GM23338 (cell line): ENCODE data around the gene MYOCD. TPM values are rescaled to one million over a fixed set of nuclear protein-coding genes. Genes with fewer than 3 reads are reported as not detected.
A peak's percentile ranks its signal among the peaks of the same experiment; 100 is the strongest.

Source experiments
- ATAC-seq: fragments of 200-7000 bp; cut with Tn5 transposase; 3 replicates; pipeline ENCODE4 v1.9.1; 2020
- DNase-seq: peaks from one replicate; pipeline ENCODE4 v3.0.0-alpha.2; 2015; ENCODE audit warnings: low spot score
- H2AFZ ChIP-seq: fragments of 200-600 bp; sonication (generic); 2 replicates; pipeline ENCODE4 v1.8.0; 2016; ENCODE audit warnings: antibody characterized with exemption, mild to moderate bottlenecking, moderate library complexity
- H3F3A ChIP-seq: fragments of 200-600 bp; sonication (generic); replicated peaks from 2 replicates; pipeline ENCODE4 v1.8.0; 2017; ENCODE audit warnings: antibody characterized with exemption, mixed run types, low read depth
- H3K27ac ChIP-seq: fragments of 200-600 bp; sonication (generic); 2 replicates; pipeline ENCODE4 v1.6.1; 2016; ENCODE audit warnings: low read depth
- H3K27me3 ChIP-seq: fragments of 200-600 bp; sonication (generic); 2 replicates; pipeline ENCODE4 v1.8.0; 2016; ENCODE audit warnings: mild to moderate bottlenecking, mixed run types, moderate library complexity; ENCODE audit not compliant: insufficient read depth
- H3K36me3 ChIP-seq: fragments of 200-600 bp; sonication (generic); 2 replicates; pipeline ENCODE4 v1.8.0; 2016; ENCODE audit warnings: mild to moderate bottlenecking; ENCODE audit not compliant: insufficient read depth
- H3K4me1 ChIP-seq: fragments of 200-600 bp; sonication (generic); 2 replicates; pipeline ENCODE4 v1.8.0; 2016; ENCODE audit warnings: mild to moderate bottlenecking, moderate library complexity; ENCODE audit not compliant: insufficient read depth
- H3K4me2 ChIP-seq: fragments of 200-600 bp; sonication (generic); 2 replicates; pipeline ENCODE4 v1.7.1; 2017; ENCODE audit warnings: mixed run types
- H3K4me3 ChIP-seq: fragments of 200-600 bp; sonication (generic); 2 replicates; pipeline ENCODE4 v1.6.1; 2016; ENCODE audit warnings: mixed run types
- H3K79me2 ChIP-seq: fragments of 200-600 bp; sonication (generic); replicated peaks from 2 replicates; pipeline ENCODE4 v1.8.0; 2017; ENCODE audit warnings: mild to moderate bottlenecking; ENCODE audit not compliant: insufficient read depth
- H3K9me2 ChIP-seq: fragments of 200-600 bp; sonication (generic); 2 replicates; pipeline ENCODE4 v1.8.0; 2017; ENCODE audit not compliant: insufficient read depth
- H4K20me1 ChIP-seq: fragments of 200-600 bp; sonication (generic); replicated peaks from 2 replicates; pipeline ENCODE4 v1.8.0; 2017; ENCODE audit warnings: mild to moderate bottlenecking; ENCODE audit not compliant: insufficient read depth
- H3K27ac Mint-ChIP-seq: 2 replicates; pipeline ENCODE4 v1.8.0; 2020; ENCODE audit warnings: inconsistent platforms, mild to moderate bottlenecking, moderate library complexity, mixed read lengths
- H3K27me3 Mint-ChIP-seq: 3 replicates; pipeline ENCODE4 v1.8.0; 2022; ENCODE audit warnings: low read depth, mild to moderate bottlenecking, moderate library complexity, mixed read lengths, inconsistent platforms; ENCODE audit not compliant: insufficient read depth, poor library complexity
- H3K36me3 Mint-ChIP-seq: 3 replicates; pipeline ENCODE4 v1.8.0; 2021; ENCODE audit warnings: low read depth, mild to moderate bottlenecking, inconsistent platforms, moderate library complexity, mixed read lengths
- H3K4me1 Mint-ChIP-seq: 3 replicates; pipeline ENCODE4 v1.8.0; 2020; ENCODE audit warnings: mild to moderate bottlenecking, inconsistent platforms, mixed read lengths
- H3K4me3 Mint-ChIP-seq: 3 replicates; pipeline ENCODE4 v1.8.0; 2021; ENCODE audit warnings: moderate library complexity, mild to moderate bottlenecking, inconsistent platforms, mixed read lengths
- H3K9me3 Mint-ChIP-seq: 3 replicates; pipeline ENCODE4 v1.8.0; 2020; ENCODE audit warnings: moderate library complexity, mild to moderate bottlenecking, inconsistent platforms, mixed read lengths
- CREB1 ChIP-seq: fragments of 250-450 bp; sonication (Bioruptor Pico); IDR thresholded peaks from 2 replicates; pipeline ENCODE4 v1.5.0; 2020; ENCODE audit warnings: low read depth, mild to moderate bottlenecking, moderate library complexity
- EZH2 ChIP-seq: fragments of 200-600 bp; sonication (generic); IDR thresholded peaks from one replicate; pipeline ENCODE4 v1.8.0; 2017; ENCODE audit warnings: antibody characterized with exemption, mild to moderate bottlenecking, low read depth; ENCODE audit not compliant: unreplicated experiment
- EZH2phosphoT487 ChIP-seq: fragments of 200-600 bp; sonication (generic); IDR thresholded peaks from one replicate; pipeline ENCODE4 v1.8.1; 2018; ENCODE audit warnings: antibody characterized with exemption; ENCODE audit not compliant: unreplicated experiment
- JUNB ChIP-seq: IDR thresholded peaks from one replicate; pipeline ENCODE4 v1.6.1; 2016; ENCODE audit warnings: antibody characterized with exemption; ENCODE audit not compliant: unreplicated experiment
- NANOG ChIP-seq: IDR thresholded peaks from 2 replicates; pipeline ENCODE4 v1.6.1; 2016; ENCODE audit warnings: antibody characterized with exemption, borderline replicate concordance
- POLR2AphosphoS5 ChIP-seq: IDR thresholded peaks from 2 replicates; pipeline ENCODE4 v1.6.1; 2016; ENCODE audit warnings: antibody characterized with exemption, low read depth
- STAT1 ChIP-seq: IDR thresholded peaks from one replicate; pipeline ENCODE4 v1.6.1; 2016; ENCODE audit warnings: antibody characterized with exemption; ENCODE audit not compliant: unreplicated experiment
- ZNF114 ChIP-seq: fragments of 250-450 bp; sonication (Bioruptor Pico); IDR thresholded peaks from 2 replicates; pipeline ENCODE4 v1.5.0; 2020; ENCODE audit warnings: mild to moderate bottlenecking, moderate library complexity
- ZNF331 ChIP-seq: fragments of 250-450 bp; sonication (Bioruptor Pico); IDR thresholded peaks from 2 replicates; pipeline ENCODE4 v1.5.0; 2020; ENCODE audit warnings: low read depth, mild to moderate bottlenecking, moderate library complexity
- polyA plus RNA-seq: library from polyadenylated mRNA; unstranded; fragments of >200 nt; fragmentation: Nextera tagmentation; extraction: Ambion mirVana; gene quantifications from 2 replicates; pipeline ENCODE4 v1.2.1, GENCODE V29; 2016
- total RNA-seq: library from RNA; depleted of rRNA; stranded (reverse); fragments of >200 nt; shearing (Covaris generic); gene quantifications from 2 replicates; pipeline ENCODE4 v1.2.3, GENCODE V29; 2014
- TF ChIP-seq, protein P1 (sequence below), 2 experiments: fragments of 200-600 bp in 1 of 2; sonication (generic) in 1 of 2; conservative IDR thresholded peaks; 2 replicates each; pipeline versions ENCODE4 v1.5.1 to v1.6.1; 2016 to 2017; ENCODE audit warnings: antibody characterized with exemption in 2 of 2, low read depth in 2 of 2, mild to moderate bottlenecking in 2 of 2, moderate library complexity in 1 of 2
- TF ChIP-seq, protein P2 (sequence below): fragments of 250-450 bp; sonication (Bioruptor Pico); IDR thresholded peaks from 2 replicates; pipeline ENCODE4 v1.5.0; 2020; ENCODE audit warnings: mild to moderate bottlenecking, moderate library complexity
- TF ChIP-seq, protein P3 (sequence below): IDR thresholded peaks from 2 replicates; pipeline ENCODE4 v1.6.1; 2016; ENCODE audit warnings: antibody characterized with exemption
- TF ChIP-seq, protein P4 (sequence below): IDR thresholded peaks from one replicate; pipeline ENCODE4 v1.6.1; 2018; ENCODE audit warnings: antibody characterized with exemption; ENCODE audit not compliant: unreplicated experiment

MYOCD gene
- total and polyA plus RNA-seq, 2 experiments from 2014 or later = 0.80 to 2.4 TPM

DNA sequence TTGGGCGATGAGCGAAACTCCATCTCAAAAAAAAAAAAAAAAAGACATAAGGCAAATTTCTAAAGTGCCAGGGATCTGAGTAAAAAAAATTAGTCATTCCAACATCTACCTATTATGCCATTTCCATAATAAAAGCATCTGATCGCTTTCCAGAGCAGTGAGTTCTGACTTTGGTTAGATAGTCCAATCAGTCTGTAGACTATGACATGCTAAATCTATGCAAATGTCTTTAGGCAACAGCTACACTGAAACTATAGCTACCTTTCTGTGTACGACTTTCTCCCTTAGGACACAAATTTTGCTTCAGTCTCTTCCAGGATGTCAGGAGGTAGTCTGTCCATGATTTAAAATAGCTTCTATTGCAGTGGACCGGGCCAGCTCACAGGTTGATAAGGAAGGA, 64.7 kb downstream of the MYOCD start:
- H2AFZ ChIP-seq = peak overlapping the region; percentile 53; the same call in 1 of the 2 replicates
- H3F3A ChIP-seq = no peaks in the 10 kb centered on the region

More for the DNA sequence above, 64.7 kb downstream of the MYOCD start:
- no peaks in the 10 kb centered on the region for H3K36me3 ChIP-seq
- TF ChIP-seq POLR2AphosphoS5 = no peak
- TF ChIP-seq, protein P1, sequence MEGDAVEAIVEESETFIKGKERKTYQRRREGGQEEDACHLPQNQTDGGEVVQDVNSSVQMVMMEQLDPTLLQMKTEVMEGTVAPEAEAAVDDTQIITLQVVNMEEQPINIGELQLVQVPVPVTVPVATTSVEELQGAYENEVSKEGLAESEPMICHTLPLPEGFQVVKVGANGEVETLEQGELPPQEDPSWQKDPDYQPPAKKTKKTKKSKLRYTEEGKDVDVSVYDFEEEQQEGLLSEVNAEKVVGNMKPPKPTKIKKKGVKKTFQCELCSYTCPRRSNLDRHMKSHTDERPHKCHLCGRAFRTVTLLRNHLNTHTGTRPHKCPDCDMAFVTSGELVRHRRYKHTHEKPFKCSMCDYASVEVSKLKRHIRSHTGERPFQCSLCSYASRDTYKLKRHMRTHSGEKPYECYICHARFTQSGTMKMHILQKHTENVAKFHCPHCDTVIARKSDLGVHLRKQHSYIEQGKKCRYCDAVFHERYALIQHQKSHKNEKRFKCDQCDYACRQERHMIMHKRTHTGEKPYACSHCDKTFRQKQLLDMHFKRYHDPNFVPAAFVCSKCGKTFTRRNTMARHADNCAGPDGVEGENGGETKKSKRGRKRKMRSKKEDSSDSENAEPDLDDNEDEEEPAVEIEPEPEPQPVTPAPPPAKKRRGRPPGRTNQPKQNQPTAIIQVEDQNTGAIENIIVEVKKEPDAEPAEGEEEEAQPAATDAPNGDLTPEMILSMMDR (conservative IDR thresholded peaks at IDR 0.05; ENCODE audit: low read depth in 2 of 2) = no peak
- TF ChIP-seq, protein P2, sequence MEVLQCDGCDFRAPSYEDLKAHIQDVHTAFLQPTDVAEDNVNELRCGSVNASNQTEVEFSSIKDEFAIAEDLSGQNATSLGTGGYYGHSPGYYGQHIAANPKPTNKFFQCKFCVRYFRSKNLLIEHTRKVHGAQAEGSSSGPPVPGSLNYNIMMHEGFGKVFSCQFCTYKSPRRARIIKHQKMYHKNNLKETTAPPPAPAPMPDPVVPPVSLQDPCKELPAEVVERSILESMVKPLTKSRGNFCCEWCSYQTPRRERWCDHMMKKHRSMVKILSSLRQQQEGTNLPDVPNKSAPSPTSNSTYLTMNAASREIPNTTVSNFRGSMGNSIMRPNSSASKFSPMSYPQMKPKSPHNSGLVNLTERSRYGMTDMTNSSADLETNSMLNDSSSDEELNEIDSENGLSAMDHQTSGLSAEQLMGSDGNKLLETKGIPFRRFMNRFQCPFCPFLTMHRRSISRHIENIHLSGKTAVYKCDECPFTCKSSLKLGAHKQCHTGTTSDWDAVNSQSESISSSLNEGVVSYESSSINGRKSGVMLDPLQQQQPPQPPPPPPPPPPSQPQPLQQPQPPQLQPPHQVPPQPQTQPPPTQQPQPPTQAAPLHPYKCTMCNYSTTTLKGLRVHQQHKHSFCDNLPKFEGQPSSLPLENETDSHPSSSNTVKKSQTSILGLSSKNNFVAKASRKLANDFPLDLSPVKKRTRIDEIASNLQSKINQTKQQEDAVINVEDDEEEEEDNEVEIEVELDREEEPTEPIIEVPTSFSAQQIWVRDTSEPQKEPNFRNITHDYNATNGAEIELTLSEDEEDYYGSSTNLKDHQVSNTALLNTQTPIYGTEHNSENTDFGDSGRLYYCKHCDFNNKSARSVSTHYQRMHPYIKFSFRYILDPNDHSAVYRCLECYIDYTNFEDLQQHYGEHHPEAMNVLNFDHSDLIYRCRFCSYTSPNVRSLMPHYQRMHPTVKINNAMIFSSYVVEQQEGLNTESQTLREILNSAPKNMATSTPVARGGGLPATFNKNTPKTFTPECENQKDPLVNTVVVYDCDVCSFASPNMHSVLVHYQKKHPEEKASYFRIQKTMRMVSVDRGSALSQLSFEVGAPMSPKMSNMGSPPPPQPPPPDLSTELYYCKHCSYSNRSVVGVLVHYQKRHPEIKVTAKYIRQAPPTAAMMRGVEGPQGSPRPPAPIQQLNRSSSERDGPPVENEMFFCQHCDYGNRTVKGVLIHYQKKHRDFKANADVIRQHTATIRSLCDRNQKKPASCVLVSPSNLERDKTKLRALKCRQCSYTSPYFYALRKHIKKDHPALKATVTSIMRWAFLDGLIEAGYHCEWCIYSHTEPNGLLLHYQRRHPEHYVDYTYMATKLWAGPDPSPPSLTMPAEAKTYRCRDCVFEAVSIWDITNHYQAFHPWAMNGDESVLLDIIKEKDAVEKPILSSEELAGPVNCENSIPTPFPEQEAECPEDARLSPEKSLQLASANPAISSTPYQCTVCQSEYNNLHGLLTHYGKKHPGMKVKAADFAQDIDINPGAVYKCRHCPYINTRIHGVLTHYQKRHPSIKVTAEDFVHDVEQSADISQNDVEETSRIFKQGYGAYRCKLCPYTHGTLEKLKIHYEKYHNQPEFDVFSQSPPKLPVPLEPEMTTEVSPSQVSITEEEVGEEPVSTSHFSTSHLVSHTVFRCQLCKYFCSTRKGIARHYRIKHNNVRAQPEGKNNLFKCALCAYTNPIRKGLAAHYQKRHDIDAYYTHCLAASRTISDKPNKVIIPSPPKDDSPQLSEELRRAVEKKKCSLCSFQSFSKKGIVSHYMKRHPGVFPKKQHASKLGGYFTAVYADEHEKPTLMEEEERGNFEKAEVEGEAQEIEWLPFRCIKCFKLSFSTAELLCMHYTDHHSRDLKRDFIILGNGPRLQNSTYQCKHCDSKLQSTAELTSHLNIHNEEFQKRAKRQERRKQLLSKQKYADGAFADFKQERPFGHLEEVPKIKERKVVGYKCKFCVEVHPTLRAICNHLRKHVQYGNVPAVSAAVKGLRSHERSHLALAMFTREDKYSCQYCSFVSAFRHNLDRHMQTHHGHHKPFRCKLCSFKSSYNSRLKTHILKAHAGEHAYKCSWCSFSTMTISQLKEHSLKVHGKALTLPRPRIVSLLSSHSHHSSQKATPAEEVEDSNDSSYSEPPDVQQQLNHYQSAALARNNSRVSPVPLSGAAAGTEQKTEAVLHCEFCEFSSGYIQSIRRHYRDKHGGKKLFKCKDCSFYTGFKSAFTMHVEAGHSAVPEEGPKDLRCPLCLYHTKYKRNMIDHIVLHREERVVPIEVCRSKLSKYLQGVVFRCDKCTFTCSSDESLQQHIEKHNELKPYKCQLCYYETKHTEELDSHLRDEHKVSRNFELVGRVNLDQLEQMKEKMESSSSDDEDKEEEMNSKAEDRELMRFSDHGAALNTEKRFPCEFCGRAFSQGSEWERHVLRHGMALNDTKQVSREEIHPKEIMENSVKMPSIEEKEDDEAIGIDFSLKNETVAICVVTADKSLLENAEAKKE (CRISPR knock-in tag) = no peak
- TF ChIP-seq CREB1 = no peak
- no peak for TF ChIP-seq JUNB
- TF ChIP-seq EZH2 = no peak
- no peak for TF ChIP-seq ZNF331 (CRISPR knock-in tag)
- no peak for TF ChIP-seq STAT1
- TF ChIP-seq, protein P3, sequence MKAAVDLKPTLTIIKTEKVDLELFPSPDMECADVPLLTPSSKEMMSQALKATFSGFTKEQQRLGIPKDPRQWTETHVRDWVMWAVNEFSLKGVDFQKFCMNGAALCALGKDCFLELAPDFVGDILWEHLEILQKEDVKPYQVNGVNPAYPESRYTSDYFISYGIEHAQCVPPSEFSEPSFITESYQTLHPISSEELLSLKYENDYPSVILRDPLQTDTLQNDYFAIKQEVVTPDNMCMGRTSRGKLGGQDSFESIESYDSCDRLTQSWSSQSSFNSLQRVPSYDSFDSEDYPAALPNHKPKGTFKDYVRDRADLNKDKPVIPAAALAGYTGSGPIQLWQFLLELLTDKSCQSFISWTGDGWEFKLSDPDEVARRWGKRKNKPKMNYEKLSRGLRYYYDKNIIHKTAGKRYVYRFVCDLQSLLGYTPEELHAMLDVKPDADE = no peak
- TF ChIP-seq NANOG = no peak
- TF ChIP-seq, protein P4, sequence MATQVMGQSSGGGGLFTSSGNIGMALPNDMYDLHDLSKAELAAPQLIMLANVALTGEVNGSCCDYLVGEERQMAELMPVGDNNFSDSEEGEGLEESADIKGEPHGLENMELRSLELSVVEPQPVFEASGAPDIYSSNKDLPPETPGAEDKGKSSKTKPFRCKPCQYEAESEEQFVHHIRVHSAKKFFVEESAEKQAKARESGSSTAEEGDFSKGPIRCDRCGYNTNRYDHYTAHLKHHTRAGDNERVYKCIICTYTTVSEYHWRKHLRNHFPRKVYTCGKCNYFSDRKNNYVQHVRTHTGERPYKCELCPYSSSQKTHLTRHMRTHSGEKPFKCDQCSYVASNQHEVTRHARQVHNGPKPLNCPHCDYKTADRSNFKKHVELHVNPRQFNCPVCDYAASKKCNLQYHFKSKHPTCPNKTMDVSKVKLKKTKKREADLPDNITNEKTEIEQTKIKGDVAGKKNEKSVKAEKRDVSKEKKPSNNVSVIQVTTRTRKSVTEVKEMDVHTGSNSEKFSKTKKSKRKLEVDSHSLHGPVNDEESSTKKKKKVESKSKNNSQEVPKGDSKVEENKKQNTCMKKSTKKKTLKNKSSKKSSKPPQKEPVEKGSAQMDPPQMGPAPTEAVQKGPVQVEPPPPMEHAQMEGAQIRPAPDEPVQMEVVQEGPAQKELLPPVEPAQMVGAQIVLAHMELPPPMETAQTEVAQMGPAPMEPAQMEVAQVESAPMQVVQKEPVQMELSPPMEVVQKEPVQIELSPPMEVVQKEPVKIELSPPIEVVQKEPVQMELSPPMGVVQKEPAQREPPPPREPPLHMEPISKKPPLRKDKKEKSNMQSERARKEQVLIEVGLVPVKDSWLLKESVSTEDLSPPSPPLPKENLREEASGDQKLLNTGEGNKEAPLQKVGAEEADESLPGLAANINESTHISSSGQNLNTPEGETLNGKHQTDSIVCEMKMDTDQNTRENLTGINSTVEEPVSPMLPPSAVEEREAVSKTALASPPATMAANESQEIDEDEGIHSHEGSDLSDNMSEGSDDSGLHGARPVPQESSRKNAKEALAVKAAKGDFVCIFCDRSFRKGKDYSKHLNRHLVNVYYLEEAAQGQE = no peak
- no peak for TF ChIP-seq EZH2phosphoT487
- TF ChIP-seq ZNF114 = no peak
- no peaks in the 10 kb centered on the region for H3K9me2 ChIP-seq
- Mint-ChIP-seq H3K27me3 (no peaks in the 10 kb centered on the region), H3K4me3 (no peak overlapping the region), H3K36me3 (no peaks in the 10 kb centered on the region), H3K27ac (no peak overlapping the region; the same call in 1 of the 2 replicates), H3K4me1 (peaks cover 18% of the 10 kb centered on the region; the same call in 2 of the 3 replicates), H3K9me3 (no peaks in the 10 kb centered on the region; the same call in 2 of the 3 replicates)
- no peak overlapping the region for H3K27ac ChIP-seq
- no peak overlapping the region for H3K4me2 ChIP-seq
- no peaks in the 10 kb centered on the region for H3K27me3 ChIP-seq
- ATAC-seq (no peak), DNase-seq (no peak)
- peaks cover 5% of the 10 kb centered on the region; the same call in 1 of the 2 replicates for H3K4me1 ChIP-seq
- no peaks in the 10 kb centered on the region for H4K20me1 ChIP-seq
- H3K4me3 ChIP-seq = no peak overlapping the region
- H3K79me2 ChIP-seq = no peaks in the 10 kb centered on the region
